ENCODE measurements around the gene SUMO3.

The SUMO3 gene

GRCh38 chr21:44789880-44790279 lies 28.0 kb downstream of the SUMO3 start:
- no peak overlapping the region for H3K27ac ChIP-seq
- no peaks in the 10 kb centered on the region for H3K9me3 ChIP-seq (ENCODE audit: low read depth, low read length)
- no peak overlapping the region for H3K9ac ChIP-seq (ENCODE audit: insufficient read length)
- peaks cover 84% of the 10 kb centered on the region for H3K36me3 ChIP-seq (ENCODE audit: insufficient read depth, low read length)
- no peak for DNase-seq (ENCODE audit: low read depth, low spot score)
- H3K4me3 ChIP-seq, result no peak overlapping the region
- no peak for TF ChIP-seq POLR2AphosphoS5 (IDR thresholded peaks at IDR 0.05; ENCODE audit: borderline replicate concordance, low read depth, low read length)
- TF ChIP-seq EZH2 (IDR thresholded peaks at IDR 0.05), result no peak

GRCh38 chr21:44785620-44786335 lies 32.1 kb downstream of the SUMO3 start:
- H3K9ac ChIP-seq (ENCODE audit: insufficient read length), result no peak overlapping the region
- peak overlapping the region; percentile 57; the same call in 1 of the 2 replicates for H3K27ac ChIP-seq
- no peak for TF ChIP-seq POLR2AphosphoS5 (IDR thresholded peaks at IDR 0.05; ENCODE audit: borderline replicate concordance, low read depth, low read length)
- TF ChIP-seq FOXP2 (optimal IDR thresholded peaks at IDR 0.05; ENCODE audit: control extremely low read depth, extremely low read length, insufficient read depth), result no peak
- TF ChIP-seq EZH2 (IDR thresholded peaks at IDR 0.05), result no peak
- H3K36me3 ChIP-seq (ENCODE audit: insufficient read depth, low read length), result peaks cover 82% of the 10 kb centered on the region
- no peak for DNase-seq (ENCODE audit: low read depth, low spot score)
- 0 out of 2 replicates have a peak, but pooled peaks cover 3% of the 10 kb centered on the region for H3K9me3 ChIP-seq (ENCODE audit: low read depth, low read length)
- H3K4me3 ChIP-seq, result no peak overlapping the region

GRCh38 chr21:44784810-44785209 lies 33.1 kb downstream of the SUMO3 start:
- H3K27ac ChIP-seq, result no peak overlapping the region
- peaks cover 76% of the 10 kb centered on the region for H3K36me3 ChIP-seq (ENCODE audit: insufficient read depth, low read length)
- H3K9me3 ChIP-seq (ENCODE audit: low read depth, low read length), result 0 out of 2 replicates have a peak, but pooled peaks cover 3% of the 10 kb centered on the region
- H3K9ac ChIP-seq (ENCODE audit: insufficient read length), result no peak overlapping the region
- no peak overlapping the region for H3K4me3 ChIP-seq
- DNase-seq (ENCODE audit: low read depth, low spot score), result no peak
- TF ChIP-seq POLR2AphosphoS5 (IDR thresholded peaks at IDR 0.05; ENCODE audit: borderline replicate concordance, low read depth, low read length), result no peak
- no peak for TF ChIP-seq EZH2 (IDR thresholded peaks at IDR 0.05)
- no peak for TF ChIP-seq FOXP2 (optimal IDR thresholded peaks at IDR 0.05; ENCODE audit: control extremely low read depth, extremely low read length, insufficient read depth)

- TF ChIP-seq FOXP2 (optimal IDR thresholded peaks at IDR 0.05; ENCODE audit: control extremely low read depth, extremely low read length, insufficient read depth) (no peak), EZH2 (IDR thresholded peaks at IDR 0.05) (no peak), POLR2AphosphoS5 (IDR thresholded peaks at IDR 0.05; ENCODE audit: borderline replicate concordance, low read depth, low read length) (no peak)
- Histone ChIP-seq H3K36me3 (ENCODE audit: insufficient read depth, low read length) (peaks cover 83% of the 10 kb centered on the region), H3K9ac (ENCODE audit: insufficient read length) (no peak overlapping the region), H3K27ac (no peak overlapping the region), H3K4me3 (no peak overlapping the region), H3K9me3 (ENCODE audit: low read depth, low read length) (0 out of 2 replicates have a peak, but pooled peaks cover 3% of the 10 kb centered on the region)
- DNase-seq (ENCODE audit: low read depth, low spot score), result no peak
Measured at GRCh38 chr21:44783020-44783696, 34.7 kb downstream of the SUMO3 start.

GRCh38 chr21:44780767-44781459 lies 36.9 kb downstream of the SUMO3 start:
- H3K9ac ChIP-seq (ENCODE audit: insufficient read length), result no peak overlapping the region
- H3K9me3 ChIP-seq (ENCODE audit: low read depth, low read length), result 0 out of 2 replicates have a peak, but pooled peaks cover 3% of the 10 kb centered on the region
- no peak overlapping the region for H3K4me3 ChIP-seq
- no peak for DNase-seq (ENCODE audit: low read depth, low spot score)
- H3K36me3 ChIP-seq (ENCODE audit: insufficient read depth, low read length), result peaks cover 83% of the 10 kb centered on the region
- TF ChIP-seq FOXP2 (optimal IDR thresholded peaks at IDR 0.05; ENCODE audit: control extremely low read depth, extremely low read length, insufficient read depth), result no peak
- TF ChIP-seq EZH2 (IDR thresholded peaks at IDR 0.05), result no peak
- no peak for TF ChIP-seq POLR2AphosphoS5 (IDR thresholded peaks at IDR 0.05; ENCODE audit: borderline replicate concordance, low read depth, low read length)
- peak overlapping the region; percentile 27 for H3K27ac ChIP-seq

- 0 out of 2 replicates have a peak, but pooled peaks cover 3% of the 10 kb centered on the region for H3K9me3 ChIP-seq (ENCODE audit: low read depth, low read length)
- no peak overlapping the region for H3K9ac ChIP-seq (ENCODE audit: insufficient read length)
- TF ChIP-seq FOXP2 (optimal IDR thresholded peaks at IDR 0.05; ENCODE audit: control extremely low read depth, extremely low read length, insufficient read depth) (no peak), EZH2 (IDR thresholded peaks at IDR 0.05) (no peak)
- H3K27ac ChIP-seq, result peak overlapping the region; percentile 16; the same call in 1 of the 2 replicates
- DNase-seq (ENCODE audit: low read depth, low spot score), result no peak
- peaks cover 83% of the 10 kb centered on the region for H3K36me3 ChIP-seq (ENCODE audit: insufficient read depth, low read length)
- no peak overlapping the region for H3K4me3 ChIP-seq
Measured at GRCh38 chr21:44780137-44780502, 37.7 kb downstream of the SUMO3 start.

GRCh38 chr21:44779417-44780136 lies 38.3 kb downstream of the SUMO3 start:
- no peak overlapping the region for H3K9ac ChIP-seq (ENCODE audit: insufficient read length)
- H3K27ac ChIP-seq, result peak overlapping the region; percentile 16; the same call in 1 of the 2 replicates
- no peak for TF ChIP-seq POLR2AphosphoS5 (IDR thresholded peaks at IDR 0.05; ENCODE audit: borderline replicate concordance, low read depth, low read length)
- TF ChIP-seq EZH2 (IDR thresholded peaks at IDR 0.05), result no peak
- no peak for TF ChIP-seq FOXP2 (optimal IDR thresholded peaks at IDR 0.05; ENCODE audit: control extremely low read depth, extremely low read length, insufficient read depth)
- no peak overlapping the region for H3K4me3 ChIP-seq
- H3K36me3 ChIP-seq (ENCODE audit: insufficient read depth, low read length), result peaks cover 83% of the 10 kb centered on the region
- DNase-seq (ENCODE audit: low read depth, low spot score), result no peak
- 0 out of 2 replicates have a peak, but pooled peaks cover 3% of the 10 kb centered on the region for H3K9me3 ChIP-seq (ENCODE audit: low read depth, low read length)

Data from SK-N-MC (cell line).